Parathyroid adenoma (tissue), 2 donors: ENCODE measurements around the gene RBMS3.

Experiments
- H2AFZ ChIP-seq: fragments of 300-600 bp; sonication (generic); one replicate; pipeline ENCODE4 v1.7.0; 2017; ENCODE audit warnings: antibody characterized with exemption, mild to moderate bottlenecking
- H3K27ac ChIP-seq: fragments of 300-600 bp; sonication (generic); one replicate; pipeline ENCODE4 v1.7.0; 2017
- H3K27me3 ChIP-seq: fragments of 300-600 bp; sonication (generic); one replicate; pipeline ENCODE4 v1.7.0; 2017; ENCODE audit warnings: low read length; ENCODE audit not compliant: control insufficient read depth, insufficient read depth
- H3K36me3 ChIP-seq: fragments of 300-600 bp; sonication (generic); one replicate; pipeline ENCODE4 v1.7.0; 2017; ENCODE audit warnings: low read length; ENCODE audit not compliant: control insufficient read depth, insufficient read depth
- H3K4me1 ChIP-seq: fragments of 300-600 bp; sonication (generic); one replicate; pipeline ENCODE4 v1.7.0; 2017; ENCODE audit warnings: control low read depth
- H3K4me2 ChIP-seq: fragments of 300-600 bp; sonication (generic); one replicate; pipeline ENCODE4 v1.7.0; 2017; ENCODE audit warnings: low read length
- H3K4me3 ChIP-seq: fragments of 300-600 bp; sonication (generic); one replicate; pipeline ENCODE4 v1.7.0; 2017; ENCODE audit warnings: low read depth, low read length
- H3K79me2 ChIP-seq: fragments of 300-600 bp; sonication (generic); one replicate; pipeline ENCODE4 v1.7.0; 2017; ENCODE audit warnings: control low read depth
- H3K9ac ChIP-seq: fragments of 300-600 bp; sonication (generic); one replicate; pipeline ENCODE4 v1.7.0; 2017; ENCODE audit warnings: mild to moderate bottlenecking
- H3K9me3 ChIP-seq: fragments of 300-600 bp; sonication (generic); one replicate; pipeline ENCODE4 v1.7.0; 2017; ENCODE audit warnings: low read length; ENCODE audit not compliant: control insufficient read depth
- CTCF ChIP-seq: fragments of 300-600 bp; sonication (generic); IDR thresholded peaks from one replicate; pipeline ENCODE4 v1.7.0; 2017; ENCODE audit warnings: antibody characterized with exemption, mild to moderate bottlenecking
- donor health status: primary hyperparathyroidism.

RBMS3 gene

DNA sequence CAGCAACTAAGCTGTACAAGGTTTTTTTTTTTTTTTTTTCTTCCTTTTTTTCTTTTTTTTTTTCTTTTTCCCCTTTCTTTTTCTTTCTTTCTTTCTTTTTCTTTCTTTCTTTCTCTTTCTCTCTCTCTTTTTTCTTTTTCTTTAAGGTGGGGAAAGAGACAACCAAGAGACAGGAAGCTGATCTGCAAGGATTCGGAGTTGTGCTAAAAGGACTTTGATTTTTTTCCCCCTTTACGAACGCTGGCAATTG, 148 bp downstream of the RBMS3 start:
- TF ChIP-seq CTCF, result no peak
- Histone ChIP-seq H3K4me1 (peaks cover 6% of the 10 kb centered on the region), H2AFZ (peak overlapping the region; percentile 76), H3K36me3 (peaks cover 2% of the 10 kb centered on the region), H3K4me2 (peak overlapping the region; percentile 84), H3K79me2 (no peaks in the 10 kb centered on the region), H3K4me3 (peak overlapping the region; percentile 72), H3K9me3 (no peaks in the 10 kb centered on the region), H3K9ac (no peak overlapping the region), H3K27ac (peak overlapping the region; percentile 75), H3K27me3 (no peaks in the 10 kb centered on the region)

- Histone ChIP-seq H2AFZ (peak overlapping the region; percentile 76), H3K27me3 (no peaks in the 10 kb centered on the region), H3K4me1 (peaks cover 6% of the 10 kb centered on the region), H3K79me2 (no peaks in the 10 kb centered on the region), H3K9ac (no peak overlapping the region), H3K4me3 (peak overlapping the region; percentile 72), H3K36me3 (peaks cover 2% of the 10 kb centered on the region), H3K9me3 (no peaks in the 10 kb centered on the region), H3K4me2 (peak overlapping the region; percentile 84), H3K27ac (peak overlapping the region; percentile 75)
- no peak for TF ChIP-seq CTCF
These were observed 722 bp downstream of the RBMS3 start for GRCh38 chr3:29281344-29282241.

DNA sequence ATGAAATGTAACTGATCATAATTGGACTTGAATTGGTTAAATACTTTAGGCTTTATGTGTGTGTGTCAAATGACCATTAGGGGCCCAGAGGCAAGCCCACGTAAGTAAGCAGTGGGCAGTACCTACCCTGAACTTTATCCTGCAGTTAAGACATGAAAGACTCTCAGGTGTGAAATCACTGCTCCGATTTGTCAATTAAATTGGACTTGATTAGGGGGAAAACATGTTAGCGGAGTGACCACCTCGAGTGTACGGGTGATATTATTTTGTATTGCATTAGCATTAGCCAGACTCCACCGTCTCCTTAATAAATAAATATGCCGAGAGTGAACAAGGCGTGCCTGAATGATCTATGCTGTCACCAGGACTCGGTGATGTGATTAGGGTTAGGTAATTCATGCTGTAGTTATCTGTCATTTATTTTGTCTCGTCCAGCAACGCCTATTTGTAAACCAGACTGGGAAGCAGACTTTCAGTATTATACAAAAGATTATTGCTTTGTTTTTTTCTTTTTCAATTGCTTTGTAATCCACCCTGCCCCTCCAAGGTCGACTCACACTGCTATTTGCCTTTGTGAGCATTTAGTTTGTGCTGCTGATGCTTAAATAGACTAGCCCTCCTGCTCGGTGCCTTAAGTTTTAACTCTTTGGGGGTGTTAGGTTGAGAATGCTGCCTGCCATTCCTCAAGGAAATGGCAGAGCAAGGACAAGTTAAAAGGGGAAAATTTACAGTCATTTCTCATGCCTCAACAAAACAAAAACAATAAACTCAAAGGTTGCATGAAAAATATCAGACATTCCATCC, 1.8 kb downstream of the RBMS3 start:
- Histone ChIP-seq H3K9ac (no peak overlapping the region), H2AFZ (peak overlapping the region; percentile 76), H3K4me1 (peaks cover 6% of the 10 kb centered on the region), H3K4me3 (peak overlapping the region; percentile 72), H3K9me3 (no peaks in the 10 kb centered on the region), H3K27ac (peak overlapping the region; percentile 75), H3K4me2 (peak overlapping the region; percentile 84), H3K27me3 (no peaks in the 10 kb centered on the region), H3K79me2 (no peaks in the 10 kb centered on the region), H3K36me3 (peaks cover 2% of the 10 kb centered on the region)
- TF ChIP-seq CTCF, result no peak

GRCh38 chr3:29283231-29284119, 2.6 kb downstream of the RBMS3 start:
- H3K4me1 ChIP-seq, result peaks cover 6% of the 10 kb centered on the region
- no peaks in the 10 kb centered on the region for H3K9me3 ChIP-seq
- no peak for TF ChIP-seq CTCF
- H2AFZ ChIP-seq, result peak overlapping the region; percentile 76
- no peaks in the 10 kb centered on the region for H3K79me2 ChIP-seq
- peak overlapping the region; percentile 84 for H3K4me2 ChIP-seq
- peak overlapping the region; percentile 72 for H3K4me3 ChIP-seq
- no peaks in the 10 kb centered on the region for H3K27me3 ChIP-seq
- peak overlapping the region; percentile 4 for H3K27ac ChIP-seq
- H3K9ac ChIP-seq, result no peak overlapping the region
- H3K36me3 ChIP-seq, result peaks cover 2% of the 10 kb centered on the region
